A673 (cell line): ENCODE results near the gene EXOSC6. TPM values are rescaled to one million over a fixed set of nuclear protein-coding genes. Genes with fewer than 3 reads are reported as not detected.
"Not testable (repeated sequence)": the region's sequence is repeated elsewhere in the genome, so short reads cannot be mapped to it uniquely, and the experiment has no call there.

ENCODE experiments used
- BruUV-seq: library from RNA; stranded (reverse); fragments of 400-500 nt; replicated peaks from 2 replicates; lab custom pipeline; 2021; lab: Mats Ljungman, UMichigan
- CTCF ChIA-PET: fragments of 300-600 bp; sonication (Branson Sonifier 250); formaldehyde crosslinking; loops from one replicate; lab custom pipeline; 2022; ENCODE audit warnings: antibody characterized with exemption; lab: Charles Lee
- POLR2A ChIA-PET: fragments of 300-600 bp; sonication (Branson Sonifier 250); formaldehyde crosslinking; loops from one replicate; lab custom pipeline; 2022; ENCODE audit warnings: antibody characterized with exemption; ENCODE audit not compliant: low non-redundant PET; lab: Charles Lee
- DNase-seq: peaks from one replicate; pipeline ENCODE4 v3.0.0-alpha.2; 2015; ENCODE audit warnings: low spot score
- H3K27ac ChIP-seq: fragments of 200-600 bp; sonication (generic); 2 replicates; pipeline ENCODE4 v1.5.1; 2016; ENCODE audit warnings: mixed run types, low read depth, mild to moderate bottlenecking, mixed read lengths, antibody characterized with exemption, low read length; ENCODE audit not compliant: poor library complexity, severe bottlenecking
- H3K27me3 ChIP-seq: fragments of 200-600 bp; sonication (generic); replicated peaks from 2 replicates; pipeline ENCODE4 v1.6.1; 2017; ENCODE audit warnings: mixed run types, low read depth, mild to moderate bottlenecking, mixed read lengths, antibody characterized with exemption, low read length; ENCODE audit not compliant: insufficient read depth, poor library complexity
- H3K36me3 ChIP-seq: fragments of 200-600 bp; sonication (generic); 2 replicates; pipeline ENCODE4 v1.6.1; 2016; ENCODE audit warnings: mixed run types, mild to moderate bottlenecking, mixed read lengths, antibody characterized with exemption, low read length; ENCODE audit not compliant: insufficient read depth, poor library complexity, severe bottlenecking
- H3K4me1 ChIP-seq: fragments of 200-600 bp; sonication (generic); 2 replicates; pipeline ENCODE4 v1.6.1; 2017; ENCODE audit warnings: mixed run types, mild to moderate bottlenecking, mixed read lengths, antibody characterized with exemption, low read length; ENCODE audit not compliant: insufficient read depth, poor library complexity, severe bottlenecking
- H3K4me3 ChIP-seq: fragments of 200-600 bp; sonication (generic); 2 replicates; pipeline ENCODE4 v1.5.1; 2016; ENCODE audit warnings: low read depth, mixed run types, mild to moderate bottlenecking, mixed read lengths, low read length; ENCODE audit not compliant: poor library complexity, severe bottlenecking
- H3K9me3 ChIP-seq: fragments of 200-600 bp; sonication (generic); 2 replicates; pipeline ENCODE4 v1.6.1; 2016; ENCODE audit warnings: mixed run types, low read depth, mild to moderate bottlenecking, mixed read lengths, antibody characterized with exemption, low read length; ENCODE audit not compliant: poor library complexity, severe bottlenecking
- CTCF ChIP-seq: fragments of 300-800, 200-600 bp; sonication (generic); conservative IDR thresholded peaks from 2 replicates; pipeline ENCODE4 v1.5.1; 2017; ENCODE audit warnings: low read depth, mild to moderate bottlenecking, antibody characterized with exemption, low read length, moderate library complexity, mixed read lengths
- EZH2 ChIP-seq: fragments of 200-600 bp; sonication (generic); IDR thresholded peaks from 2 replicates; pipeline ENCODE4 v1.6.1; 2017; ENCODE audit warnings: borderline replicate concordance, low read depth, mild to moderate bottlenecking, mixed read lengths, antibody characterized with exemption, low read length; ENCODE audit not compliant: poor library complexity, severe bottlenecking
- intact Hi-C: fragments of 100-400 bp; cut with micrococcal nuclease; formaldehyde crosslinking; loops from one replicate; pipeline ENCODE4 v1.10.0; 2022; ENCODE audit not compliant: unreplicated experiment
- total RNA-seq: library from RNA; stranded (reverse); gene quantifications from 2 replicates; pipeline ENCODE4 v1.2.3, GENCODE V29; 2021

EXOSC6 gene
- total RNA-seq, 1 experiment from 2014 or later: 40.4 TPM

- no peak for DNase-seq
- Histone ChIP-seq H3K27ac (no peak overlapping the region), H3K36me3 (peaks cover 95% of the 10 kb centered on the region), H3K9me3 (no peaks in the 10 kb centered on the region), H3K4me1 (no peaks in the 10 kb centered on the region), H3K4me3 (no peak overlapping the region), H3K27me3 (no peaks in the 10 kb centered on the region)
- ChIA-PET POLR2A (interaction anchor here (0.7 kb wide), 1 partner anchor 78 kb away, joined by 3 read pairs; no protein-coding TSS in a partner anchor), CTCF (no interaction called here)
- TF ChIP-seq CTCF: no peak
- TF ChIP-seq EZH2: no peak
- intact Hi-C loops: no loop called here
- BruUV-seq: no TSS peak
Observed at GRCh38 chr16:70271696-70272095, 20.0 kb upstream of the EXOSC6 start.

- CTCF ChIA-PET: no interaction called here
- no TSS peak for BruUV-seq
- no peaks in the 10 kb centered on the region for H3K27me3 ChIP-seq
- H3K4me1 ChIP-seq: no peaks in the 10 kb centered on the region
- no peak overlapping the region for H3K4me3 ChIP-seq
- no peak for DNase-seq
- no peak overlapping the region for H3K27ac ChIP-seq
- intact Hi-C loops: no loop called here
- no peaks in the 10 kb centered on the region for H3K9me3 ChIP-seq
- TF ChIP-seq EZH2 (no peak), CTCF (no peak)
- POLR2A ChIA-PET: no interaction called here
- peaks cover 95% of the 10 kb centered on the region for H3K36me3 ChIP-seq
Observed at GRCh38 chr16:70270176-70270575, 18.4 kb upstream of the EXOSC6 start.

- no TSS peak for BruUV-seq
- ChIA-PET POLR2A (no interaction called here), CTCF (no interaction called here)
- Histone ChIP-seq H3K4me3 (no peak overlapping the region), H3K4me1 (no peaks in the 10 kb centered on the region), H3K36me3 (peaks cover 95% of the 10 kb centered on the region), H3K27ac (no peak overlapping the region), H3K27me3 (no peaks in the 10 kb centered on the region), H3K9me3 (no peaks in the 10 kb centered on the region)
- intact Hi-C loops: loop anchor here (5.0 kb wide), 1 partner anchor 293 kb away; no protein-coding TSS in a partner anchor
- TF ChIP-seq CTCF (no peak), EZH2 (no peak)
- no peak for DNase-seq
Observed at GRCh38 chr16:70269471-70269870, 17.7 kb upstream of the EXOSC6 start.

GRCh38 chr16:70267922-70268321 is 16.2 kb upstream of the EXOSC6 start:
- H3K9me3 ChIP-seq, DNase-seq, H3K27me3 ChIP-seq, POLR2A ChIA-PET, H3K4me1 ChIP-seq, H3K27ac ChIP-seq, BruUV-seq, H3K4me3 ChIP-seq: not testable (repeated sequence)
- peaks cover 97% of the 10 kb centered on the region for H3K36me3 ChIP-seq
- intact Hi-C loops: loop anchor here (5.0 kb wide), 1 partner anchor 294 kb away; no protein-coding TSS in a partner anchor
- CTCF ChIA-PET: interaction anchor here (1.2 kb wide), 1 partner anchor 21 kb away, joined by 6 read pairs; the partner anchor contains the start of gene AARS1
